ENCODE measurements around the gene HELZ. TPM values are rescaled to one million over a fixed set of nuclear protein-coding genes. Genes with fewer than 3 reads are reported as not detected.

HELZ gene
- polyA plus RNA-seq, 1 of the 3 experiments (the other 2 are of a cell fraction): 4.3 TPM

DNA sequence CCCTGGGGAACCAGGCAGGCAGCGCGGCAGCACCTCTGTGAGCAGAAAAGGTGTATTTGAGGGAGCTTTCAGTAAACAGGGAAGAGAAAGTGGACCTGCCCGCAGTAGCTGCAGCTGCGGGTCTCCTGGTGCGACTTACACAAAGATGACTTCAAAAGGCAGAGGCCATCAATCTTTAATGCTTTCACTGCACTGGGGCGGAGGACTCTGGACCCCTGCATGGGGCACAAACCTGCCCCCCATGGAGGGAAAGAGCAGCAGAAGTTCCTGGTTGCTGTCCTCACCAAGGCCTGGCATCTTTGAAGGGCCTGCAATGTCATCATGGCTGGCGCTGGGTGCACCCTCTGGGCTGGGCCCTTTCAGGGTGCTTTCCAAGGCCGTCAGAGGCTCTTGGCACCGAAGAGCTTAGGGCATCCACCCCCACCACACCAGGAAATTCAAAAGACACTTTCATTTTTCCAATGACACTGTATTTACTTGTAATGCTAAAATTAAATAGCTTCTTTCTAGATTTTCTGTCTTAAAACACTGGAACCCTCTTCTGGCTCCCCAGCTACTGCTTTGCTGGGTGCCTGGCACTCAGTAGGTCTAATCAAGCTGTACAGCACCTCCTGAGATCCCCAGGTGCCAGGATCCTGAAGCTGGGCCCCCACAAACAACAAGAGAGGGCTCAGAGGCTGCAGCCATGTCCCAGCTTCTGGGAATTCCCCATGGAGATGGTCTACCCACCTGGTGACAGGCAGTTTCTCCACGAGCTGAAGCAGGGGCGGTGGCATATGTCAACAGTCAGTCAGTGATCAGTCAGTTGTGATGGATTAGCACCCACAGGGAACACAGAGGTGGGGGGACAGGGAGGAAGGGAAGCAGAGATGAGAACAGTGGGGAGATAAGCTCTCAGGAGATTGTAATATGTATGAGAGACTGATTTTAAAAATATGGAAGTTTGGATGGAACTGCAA is 202.8 kb downstream of the HELZ start:
- no peak overlapping the region for H3K9ac ChIP-seq
- no peak overlapping the region for H2AFZ ChIP-seq (ENCODE audit: low read depth)
- CTCF ChIA-PET: interaction anchor here (0.5 to 1.8 kb wide), 10 partner anchors 10 to 326 kb away, joined by 3 to 4 read pairs (median 3); no protein-coding TSS in a partner anchor
- no peak overlapping the region for H3K4me2 ChIP-seq
- peak; percentile 41 for DNase-seq
- TF ChIP-seq FOXJ3 (CRISPR knock-in tag; IDR thresholded peaks at IDR 0.05): no peak
- no peak for TF ChIP-seq TEAD4 (IDR thresholded peaks at IDR 0.05; ENCODE audit: borderline replicate concordance, insufficient read depth)
- no peak for TF ChIP-seq SIN3A (IDR thresholded peaks at IDR 0.05; ENCODE audit: borderline replicate concordance, low read depth, low read length)
- TF ChIP-seq FOXM1 (IDR thresholded peaks at IDR 0.05; ENCODE audit: low read depth): no peak
- TF ChIP-seq, protein P1, sequence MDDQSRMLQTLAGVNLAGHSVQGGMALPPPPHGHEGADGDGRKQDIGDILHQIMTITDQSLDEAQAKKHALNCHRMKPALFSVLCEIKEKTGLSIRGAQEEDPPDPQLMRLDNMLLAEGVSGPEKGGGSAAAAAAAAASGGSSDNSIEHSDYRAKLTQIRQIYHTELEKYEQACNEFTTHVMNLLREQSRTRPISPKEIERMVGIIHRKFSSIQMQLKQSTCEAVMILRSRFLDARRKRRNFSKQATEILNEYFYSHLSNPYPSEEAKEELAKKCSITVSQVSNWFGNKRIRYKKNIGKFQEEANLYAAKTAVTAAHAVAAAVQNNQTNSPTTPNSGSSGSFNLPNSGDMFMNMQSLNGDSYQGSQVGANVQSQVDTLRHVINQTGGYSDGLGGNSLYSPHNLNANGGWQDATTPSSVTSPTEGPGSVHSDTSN (IDR thresholded peaks at IDR 0.05): no peak
- TF ChIP-seq EZH2phosphoT487 (IDR thresholded peaks at IDR 0.05; ENCODE audit: borderline replicate concordance, low read depth): no peak
- no peak for TF ChIP-seq NFIC (IDR thresholded peaks at IDR 0.05; ENCODE audit: borderline replicate concordance)
- TF ChIP-seq JUND (IDR thresholded peaks at IDR 0.05): no peak
- no peak for TF ChIP-seq SMC3 (IDR thresholded peaks at IDR 0.05; ENCODE audit: low read depth, low read length)
- no peak for TF ChIP-seq TCF12 (IDR thresholded peaks at IDR 0.05)
- TF ChIP-seq ZBTB33 (IDR thresholded peaks at IDR 0.05; ENCODE audit: borderline replicate concordance, low read depth): no peak
- TF ChIP-seq, protein P2, sequence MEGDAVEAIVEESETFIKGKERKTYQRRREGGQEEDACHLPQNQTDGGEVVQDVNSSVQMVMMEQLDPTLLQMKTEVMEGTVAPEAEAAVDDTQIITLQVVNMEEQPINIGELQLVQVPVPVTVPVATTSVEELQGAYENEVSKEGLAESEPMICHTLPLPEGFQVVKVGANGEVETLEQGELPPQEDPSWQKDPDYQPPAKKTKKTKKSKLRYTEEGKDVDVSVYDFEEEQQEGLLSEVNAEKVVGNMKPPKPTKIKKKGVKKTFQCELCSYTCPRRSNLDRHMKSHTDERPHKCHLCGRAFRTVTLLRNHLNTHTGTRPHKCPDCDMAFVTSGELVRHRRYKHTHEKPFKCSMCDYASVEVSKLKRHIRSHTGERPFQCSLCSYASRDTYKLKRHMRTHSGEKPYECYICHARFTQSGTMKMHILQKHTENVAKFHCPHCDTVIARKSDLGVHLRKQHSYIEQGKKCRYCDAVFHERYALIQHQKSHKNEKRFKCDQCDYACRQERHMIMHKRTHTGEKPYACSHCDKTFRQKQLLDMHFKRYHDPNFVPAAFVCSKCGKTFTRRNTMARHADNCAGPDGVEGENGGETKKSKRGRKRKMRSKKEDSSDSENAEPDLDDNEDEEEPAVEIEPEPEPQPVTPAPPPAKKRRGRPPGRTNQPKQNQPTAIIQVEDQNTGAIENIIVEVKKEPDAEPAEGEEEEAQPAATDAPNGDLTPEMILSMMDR (IDR thresholded peaks at IDR 0.05): no peak
- H3K9me3 ChIP-seq: no peaks in the 10 kb centered on the region
- H3K4me1 ChIP-seq (ENCODE audit: control insufficient read depth in 1 of 2, insufficient read depth in 2 of 2, low read depth in 1 of 2, low read length in 1 of 2): no peaks in the 10 kb centered on the region; a peak in 1 of 4 replicates
- no peaks in the 10 kb centered on the region for H3F3A ChIP-seq (replicated peaks; ENCODE audit: insufficient read depth)
- WGBS (ENCODE audit: low lambda C conversion rate): 75% methylated on average over 11 of the region's 11 CpGs
- no peaks in the 10 kb centered on the region for H3K9me2 ChIP-seq
- no peaks in the 10 kb centered on the region for H4K20me1 ChIP-seq (ENCODE audit: insufficient read depth)
- H3K79me2 ChIP-seq (ENCODE audit: insufficient read depth): no peaks in the 10 kb centered on the region
- no peak overlapping the region for H3K4me3 ChIP-seq (ENCODE audit: low read depth in 2 of 2, low read length in 1 of 2)
- POLR2A ChIA-PET: interaction anchor here (0.9 to 1.3 kb wide), 2 partner anchors 12 to 23 kb away, joined by 4 to 5 read pairs; no protein-coding TSS in a partner anchor
- no peaks in the 10 kb centered on the region for H3K36me3 ChIP-seq (replicated peaks in 1 of 2; ENCODE audit: control insufficient read depth in 1 of 2, insufficient read depth in 2 of 2, low read length in 1 of 2)
- H3K27ac ChIP-seq (ENCODE audit: low read depth in 2 of 2, low read length in 1 of 2): no peak overlapping the region
- H3K27me3 ChIP-seq (ENCODE audit: insufficient read depth): no peaks in the 10 kb centered on the region; the same call in 1 of the 2 replicates
